Measurements from ENCODE around the gene C17orf113.

- TF ChIP-seq CTCF (IDR thresholded peaks at IDR 0.05; ENCODE audit: borderline replicate concordance, extremely low read depth, low read length, poor library complexity, severe bottlenecking) = no peak
- no peak for TF ChIP-seq EZH2 (IDR thresholded peaks at IDR 0.05; ENCODE audit: borderline replicate concordance, low read depth, low read length, severe bottlenecking)
Observed at GRCh38 chr17:42053731-42054500, 3.5 kb upstream of the C17orf113 start.
